Activated T-cell treated with anti-CD3 and anti-CD28 coated beads, Interleukin-2, amount 50 U/mL, for 24 hours (primary cell): ENCODE measurements around the gene ANOS1.
"Not testable (repeated sequence)": the region's sequence is repeated elsewhere in the genome, so short reads cannot be mapped to it uniquely, and the experiment has no call there.

ENCODE experiments used
- DNase-seq: peaks from one replicate; pipeline ENCODE4 v3.0.0-alpha.2; 2020
- H3K27ac Mint-ChIP-seq: 2 replicates; pipeline ENCODE4 v1.8.0; 2020; ENCODE audit warnings: mild to moderate bottlenecking, mixed read lengths
- H3K27me3 Mint-ChIP-seq: 2 replicates; pipeline ENCODE4 v1.8.0; 2020; ENCODE audit warnings: mixed read lengths
- H3K36me3 Mint-ChIP-seq: 2 replicates; pipeline ENCODE4 v1.8.0; 2020; ENCODE audit warnings: low read depth, mixed read lengths
- H3K4me1 Mint-ChIP-seq: 2 replicates; pipeline ENCODE4 v1.8.0; 2020; ENCODE audit warnings: low read depth, mixed read lengths
- H3K4me3 Mint-ChIP-seq: 2 replicates; pipeline ENCODE4 v1.8.0; 2020; ENCODE audit warnings: mild to moderate bottlenecking, moderate library complexity, mixed read lengths
- H3K9me3 Mint-ChIP-seq: 2 replicates; pipeline ENCODE4 v1.8.0; 2020; ENCODE audit warnings: mixed read lengths

The ANOS1 gene

DNA sequence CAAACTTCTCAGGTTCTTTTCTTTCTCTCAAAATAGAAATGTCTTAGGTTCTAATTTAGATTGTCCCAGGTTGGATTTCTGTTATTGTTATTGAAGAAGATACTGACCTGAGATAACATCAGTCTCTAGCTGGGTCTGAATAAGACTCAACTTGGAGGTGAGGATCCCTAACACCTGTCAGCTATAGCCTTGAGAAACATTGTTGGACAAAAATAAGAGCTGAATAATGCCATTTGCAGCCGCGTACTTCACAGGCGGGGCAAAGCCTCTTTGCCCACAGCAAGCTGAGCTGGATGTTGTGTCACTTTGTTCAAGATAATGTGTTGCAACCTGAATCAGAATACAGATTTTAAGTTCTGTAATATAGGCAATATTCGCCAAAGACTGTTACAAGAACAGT, 231.7 kb downstream of the ANOS1 start:
- no peak overlapping the region for H3K4me3 Mint-ChIP-seq
- DNase-seq, result no peak
- no peak overlapping the region for H3K27ac Mint-ChIP-seq
- no peaks in the 10 kb centered on the region for H3K27me3 Mint-ChIP-seq
- H3K4me1 Mint-ChIP-seq, result no peaks in the 10 kb centered on the region
- H3K36me3 Mint-ChIP-seq, result no peaks in the 10 kb centered on the region
- H3K9me3 Mint-ChIP-seq, result no peaks in the 10 kb centered on the region

- not testable (repeated sequence) for H3K36me3 Mint-ChIP-seq, H3K9me3 Mint-ChIP-seq, H3K4me3 Mint-ChIP-seq, H3K27ac Mint-ChIP-seq, H3K4me1 Mint-ChIP-seq, DNase-seq, H3K27me3 Mint-ChIP-seq
Observed at GRCh38 chrX:8495036-8495435, 236.9 kb downstream of the ANOS1 start.

GRCh38 chrX:8484360-8484949, 247.5 kb downstream of the ANOS1 start:
- Mint-ChIP-seq H3K27ac (no peak overlapping the region), H3K27me3 (no peaks in the 10 kb centered on the region), H3K4me3 (no peak overlapping the region), H3K4me1 (no peaks in the 10 kb centered on the region), H3K36me3 (no peaks in the 10 kb centered on the region), H3K9me3 (no peaks in the 10 kb centered on the region)
- no peak for DNase-seq
